H1 (cell line): ENCODE measurements around the gene ALDH1A3. TPM values are rescaled to one million over a fixed set of nuclear protein-coding genes. Genes with fewer than 3 reads are reported as not detected.

Experiments used
- ASH2L ChIP-seq: fragments of 200-600, 300-600 bp; sonication (generic); IDR thresholded peaks from one replicate; pipeline ENCODE4 v1.7.1; 2017; ENCODE audit warnings: low read length
- BACH1 ChIP-seq: IDR thresholded peaks from 2 replicates; pipeline ENCODE4 v1.6.1; 2012; ENCODE audit warnings: low read length, improper control_type of control experiment
- BCL11A ChIP-seq, 2 experiments: IDR thresholded peaks; one replicate each; pipeline ENCODE4 v1.6.1; 2011; ENCODE audit warnings: low read depth in 2 of 2, low read length in 2 of 2, mild to moderate bottlenecking in 2 of 2
- CBX8 ChIP-seq: fragments of 300-800, 300-1000 bp; sonication (generic); IDR thresholded peaks from 2 replicates; pipeline ENCODE4 v1.7.1; 2016; ENCODE audit warnings: low read depth, low read length, borderline replicate concordance
- CHD1 ChIP-seq: IDR thresholded peaks from 2 replicates; pipeline ENCODE4 v1.6.1; 2012; ENCODE audit warnings: low read depth, low read length, improper control_type of control experiment
- KDM4A ChIP-seq: IDR thresholded peaks from one replicate; pipeline ENCODE4 v1.7.1; 2012; ENCODE audit warnings: low read depth, mild to moderate bottlenecking, moderate library complexity, low read length, inconsistent platforms; ENCODE audit not compliant: severe bottlenecking
- MAFK ChIP-seq: IDR thresholded peaks from 2 replicates; pipeline ENCODE4 v1.6.1; 2012; ENCODE audit warnings: low read depth, mild to moderate bottlenecking, improper control_type of control experiment, low read length
- NANOG ChIP-seq: IDR thresholded peaks from 2 replicates; pipeline ENCODE4 v1.6.1; 2011; ENCODE audit warnings: low read length, low read depth, mild to moderate bottlenecking, inconsistent platforms; ENCODE audit not compliant: insufficient read depth, poor library complexity, severe bottlenecking
- TBP ChIP-seq: IDR thresholded peaks from 2 replicates; pipeline ENCODE4 v1.6.1; 2011; ENCODE audit warnings: low read depth, low read length, improper control_type of control experiment
- YY1 ChIP-seq: IDR thresholded peaks from 2 replicates; pipeline ENCODE4 v1.6.1; 2011; ENCODE audit warnings: low read depth, mild to moderate bottlenecking, low read length
- polyA plus RNA-seq, 7 experiments: library from polyadenylated mRNA; depleted of rRNA in 3 of 7; stranded (reverse) in 5 of 7; unstranded in 2 of 7; fragments of >200 nt in 5 of 7; fragments of 200-250 nt in 2 of 7; gene quantifications; 1 replicate in 5 of 7; 2 replicates in 1 of 7; 4 replicates in 1 of 7; pipeline versions ENCODE4 v1.2.1 to v1.2.3, GENCODE V29; 2011 to 2013; ENCODE audit warnings: missing spikeins in 2 of 7, mixed read lengths in 2 of 7
- total RNA-seq: library from RNA; stranded (reverse); fragmentation: NEBNext Ultra II Directional; extraction: Animal tissue kit (Norgen Biotek cat#: 25700); gene quantifications from 2 replicates; pipeline ENCODE4 v1.2.1, GENCODE V29; 2021

The ALDH1A3 gene
- total and polyA plus RNA-seq, 2 of the 8 experiments (the other 6 are each of a cell fraction or from before 2014, with no cell fraction given), result 2.2 to 5.5 TPM

- TF ChIP-seq ASH2L (no peak), BACH1 (no peak), CHD1 (no peak), BCL11A (IDR thresholded peaks at IDR 0.05; ENCODE audit: low read depth in 2 of 2, low read length in 2 of 2) (no peak), TBP (no peak), CBX8 (no peak), KDM4A (no peak), NANOG (no peak), YY1 (no peak), MAFK (no peak)
- TF ChIP-seq, all 59 proteins: peak for 0
Measured at GRCh38 chr15:100898152-100898490, 18.5 kb downstream of the ALDH1A3 start (continued).
